Stimulated activated CD4-positive, alpha-beta T cell treated with anti-CD3 and anti-CD28 coated beads, Interleukin-2, amount 100 ng/mL, for 24 hours (primary cell): ENCODE data around the gene PLCB1.
"Not testable (repeated sequence)": the region's sequence is repeated elsewhere in the genome, so short reads cannot be mapped to it uniquely, and the experiment has no call there.

Experiments
- DNase-seq, 2 donors: peaks; one replicate each; pipeline ENCODE4 v3.0.0-alpha.2; 2020

The PLCB1 gene

DNA sequence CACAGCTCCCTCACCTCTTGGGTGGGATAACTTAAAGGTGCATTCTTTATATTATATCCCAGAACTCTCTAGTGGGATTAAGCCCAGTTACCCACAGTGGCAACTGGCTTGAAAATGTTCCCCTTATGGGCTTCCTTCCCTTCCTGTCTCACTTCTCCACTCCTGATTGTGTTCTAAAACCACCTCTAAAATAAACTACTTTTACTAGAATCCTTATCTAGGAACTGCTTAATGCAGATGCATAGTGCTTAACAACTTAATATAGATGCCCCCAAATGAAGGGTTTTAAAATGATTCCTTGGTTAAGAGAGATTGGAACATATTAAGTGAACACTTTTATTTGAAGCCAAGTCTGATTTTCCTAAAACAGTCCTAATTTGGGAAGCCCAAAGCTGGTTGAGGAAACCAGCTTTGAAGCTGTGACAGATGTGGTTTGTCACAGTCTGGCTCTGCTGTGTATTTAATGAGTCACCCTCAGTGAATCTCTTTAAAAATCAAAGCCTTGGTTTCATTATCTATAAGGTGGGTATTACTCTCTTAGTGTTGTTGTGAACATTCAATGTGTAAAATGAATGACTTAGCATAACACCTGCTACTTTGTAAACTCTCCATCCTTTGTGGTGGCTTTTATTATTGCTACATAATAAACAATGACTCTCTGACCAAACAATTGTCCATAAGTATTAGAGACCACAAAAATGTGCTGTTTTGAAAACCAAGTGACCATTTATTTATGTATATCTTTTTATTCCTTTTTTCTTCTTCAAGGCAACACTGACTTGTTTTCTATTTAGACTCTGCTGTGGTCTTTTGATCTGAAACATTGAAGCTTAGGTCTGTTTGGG is 24.4 kb downstream of the PLCB1 start:
- DNase-seq = no peak

DNA sequence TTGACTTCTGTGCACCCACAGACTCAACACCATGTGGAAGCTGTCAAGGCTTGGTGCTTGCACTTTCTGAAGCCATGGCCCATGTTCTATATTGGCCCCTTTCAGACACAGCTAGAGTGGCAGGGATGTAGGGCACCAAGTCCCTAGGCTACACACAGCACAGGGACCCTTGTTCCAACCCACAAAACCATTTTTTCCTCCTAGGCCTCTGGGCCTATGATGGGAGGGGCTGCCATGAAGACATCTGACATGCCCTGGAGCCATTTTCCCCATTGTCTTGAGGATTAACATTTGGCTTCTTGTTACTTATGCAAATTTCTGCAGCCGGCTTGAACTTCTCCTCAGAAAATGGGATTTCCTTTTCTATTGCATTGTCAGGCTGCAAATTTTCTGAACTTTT is 27.2 kb downstream of the PLCB1 start:
- DNase-seq = not testable (repeated sequence)

DNA sequence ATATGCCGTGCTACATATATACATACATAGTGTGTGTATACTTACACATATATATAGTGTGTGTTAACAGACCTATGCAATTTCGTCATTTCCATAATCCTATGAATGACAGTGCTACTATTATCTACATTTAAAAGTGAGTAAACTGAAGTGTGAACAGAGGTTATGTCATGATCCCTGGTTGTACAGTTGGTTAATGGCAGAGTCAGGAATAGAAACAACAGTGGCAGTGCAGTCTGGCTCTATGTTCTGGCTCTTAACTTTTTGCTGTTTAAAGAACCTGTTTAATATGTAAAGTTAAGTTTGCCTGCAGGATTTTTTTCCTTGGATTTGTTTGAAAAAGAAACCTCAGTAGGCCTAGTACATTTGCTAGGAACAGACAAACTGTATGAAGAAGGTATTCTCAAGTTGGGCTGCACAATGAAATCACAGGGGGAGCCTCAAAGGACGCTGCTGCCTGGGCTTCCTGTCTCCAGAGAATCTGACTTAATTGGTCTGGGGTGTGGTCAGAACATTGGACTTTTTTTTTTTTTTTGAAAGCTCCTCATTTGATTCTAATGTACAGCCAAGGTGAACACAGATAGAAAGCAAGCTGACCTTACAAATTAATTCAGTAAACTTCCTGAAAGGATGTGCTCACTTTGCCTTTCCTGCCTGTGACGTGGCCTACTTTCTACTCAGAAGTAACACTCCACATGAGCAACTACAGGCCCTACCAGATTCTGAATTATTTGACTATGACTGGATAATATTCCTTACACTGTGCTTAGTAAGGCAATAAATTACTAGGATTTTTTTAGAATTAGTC is 29.4 kb downstream of the PLCB1 start:
- no peak for DNase-seq

DNA sequence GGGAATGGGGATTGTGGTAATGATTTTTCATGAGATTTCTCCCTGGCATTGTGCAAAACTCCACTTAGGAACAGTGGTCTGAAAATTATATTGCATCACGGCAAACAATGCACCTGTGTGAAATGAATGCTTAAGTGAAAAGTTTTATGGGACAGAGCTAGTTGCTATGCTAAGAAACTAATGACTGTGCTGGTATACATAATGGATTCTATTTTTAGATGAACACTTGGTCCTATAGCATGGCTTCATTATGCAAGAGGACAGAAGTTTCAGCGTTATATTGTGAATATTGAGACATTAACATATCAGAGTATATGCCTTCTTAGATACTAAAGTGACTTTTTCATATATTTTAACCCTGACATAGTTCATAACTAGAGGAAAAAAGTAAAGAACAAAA is 30.5 kb downstream of the PLCB1 start:
- DNase-seq = no peak

DNA sequence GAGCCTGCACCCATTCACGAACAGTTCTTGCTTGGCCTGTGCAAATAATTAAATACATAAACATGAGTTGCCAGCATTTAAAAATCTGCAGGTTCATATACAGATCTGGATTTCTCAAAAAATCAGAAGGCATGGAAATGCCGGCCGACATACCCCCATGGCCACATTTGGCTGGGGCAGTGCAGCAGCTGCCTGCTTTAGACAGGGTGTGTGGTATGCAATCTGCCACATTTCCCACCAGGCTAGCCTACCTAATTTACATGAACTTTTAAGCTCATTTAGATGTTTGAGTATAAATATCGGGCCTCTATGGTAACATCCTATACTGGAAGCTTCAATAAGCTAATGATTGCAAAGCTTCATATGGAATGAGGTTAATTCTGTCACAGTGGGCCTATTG is 31.5 kb downstream of the PLCB1 start:
- no peak for DNase-seq

DNA sequence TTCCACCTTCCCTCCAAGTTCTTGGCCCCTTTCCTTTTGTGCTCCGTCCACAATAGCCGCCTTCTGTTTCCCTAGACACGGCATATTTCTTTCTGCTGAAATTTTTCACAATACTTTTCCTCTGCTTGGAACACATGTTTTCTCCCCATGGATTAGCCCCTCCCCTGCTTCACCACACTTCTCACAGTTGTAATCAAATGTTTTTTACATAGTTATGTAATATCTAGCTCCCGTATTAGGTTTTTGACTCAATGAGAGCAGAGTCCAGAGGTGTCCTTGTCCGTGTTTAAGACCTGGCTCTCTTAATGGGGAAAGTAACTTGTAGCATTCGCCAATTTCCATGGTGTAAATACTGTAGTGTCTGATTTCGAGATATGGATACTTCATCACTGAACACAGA is 34.7 kb downstream of the PLCB1 start:
- DNase-seq = no peak

DNA sequence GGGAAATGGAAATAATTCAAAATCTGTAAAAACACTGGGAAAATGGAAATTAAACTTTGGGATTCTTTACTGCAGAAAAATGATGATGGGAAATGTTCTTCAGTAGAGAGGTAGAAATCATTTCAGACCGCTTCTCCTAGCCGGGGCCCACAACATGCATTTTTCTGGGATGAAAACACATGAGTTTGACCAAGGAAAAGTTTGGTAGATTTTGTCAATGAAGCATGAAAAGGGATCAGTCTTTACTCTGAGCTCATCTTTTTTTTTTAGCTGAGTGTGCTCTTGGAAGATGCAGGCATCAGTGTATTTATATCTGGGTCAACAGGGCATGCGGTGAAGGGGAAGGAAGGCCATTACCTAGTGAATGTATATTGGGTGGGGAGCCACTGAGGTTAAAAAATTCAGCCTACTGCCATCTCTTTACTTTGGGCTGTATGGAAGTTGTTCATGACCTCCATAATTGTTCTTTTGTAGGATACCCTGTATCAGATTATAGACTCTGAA is 36.8 kb downstream of the PLCB1 start:
- no peak for DNase-seq

DNA sequence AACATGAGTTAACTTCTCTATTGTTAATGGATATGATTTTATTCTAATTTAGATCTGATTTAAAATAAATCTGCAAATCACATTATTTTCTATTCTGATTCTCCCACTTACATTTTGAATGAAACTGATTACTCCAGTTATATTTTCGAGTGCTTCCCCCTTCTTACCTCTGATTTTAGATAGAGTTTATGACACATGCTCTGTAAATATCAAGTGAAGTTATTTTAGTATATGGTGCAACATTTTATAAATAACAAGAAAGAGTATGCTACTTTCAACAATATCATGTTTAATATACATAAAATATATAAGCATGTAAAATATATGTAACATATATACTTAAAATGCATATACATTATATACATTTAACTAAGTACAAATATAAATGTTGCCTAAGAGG is 38.9 kb downstream of the PLCB1 start:
- no peak for DNase-seq

DNA sequence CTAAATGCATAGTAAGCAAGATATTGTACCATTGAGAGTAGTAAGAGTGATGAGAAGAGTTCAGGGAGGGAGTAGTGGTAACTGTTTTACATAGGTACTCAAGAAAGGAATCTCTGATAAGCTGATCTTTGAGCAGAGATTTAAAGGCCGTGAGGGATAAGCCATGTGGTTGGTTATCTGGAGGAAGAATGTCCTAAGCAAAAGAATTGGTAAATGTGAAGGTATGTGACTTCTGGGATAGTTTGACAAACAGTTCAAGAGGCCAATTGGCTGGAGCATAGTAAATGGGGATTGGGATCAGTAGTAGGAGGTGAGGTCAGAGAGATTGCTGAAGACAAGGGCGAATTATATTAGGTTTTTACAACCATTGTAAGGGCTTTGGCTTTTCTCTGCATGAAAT is 40.1 kb downstream of the PLCB1 start:
- no peak for DNase-seq

DNA sequence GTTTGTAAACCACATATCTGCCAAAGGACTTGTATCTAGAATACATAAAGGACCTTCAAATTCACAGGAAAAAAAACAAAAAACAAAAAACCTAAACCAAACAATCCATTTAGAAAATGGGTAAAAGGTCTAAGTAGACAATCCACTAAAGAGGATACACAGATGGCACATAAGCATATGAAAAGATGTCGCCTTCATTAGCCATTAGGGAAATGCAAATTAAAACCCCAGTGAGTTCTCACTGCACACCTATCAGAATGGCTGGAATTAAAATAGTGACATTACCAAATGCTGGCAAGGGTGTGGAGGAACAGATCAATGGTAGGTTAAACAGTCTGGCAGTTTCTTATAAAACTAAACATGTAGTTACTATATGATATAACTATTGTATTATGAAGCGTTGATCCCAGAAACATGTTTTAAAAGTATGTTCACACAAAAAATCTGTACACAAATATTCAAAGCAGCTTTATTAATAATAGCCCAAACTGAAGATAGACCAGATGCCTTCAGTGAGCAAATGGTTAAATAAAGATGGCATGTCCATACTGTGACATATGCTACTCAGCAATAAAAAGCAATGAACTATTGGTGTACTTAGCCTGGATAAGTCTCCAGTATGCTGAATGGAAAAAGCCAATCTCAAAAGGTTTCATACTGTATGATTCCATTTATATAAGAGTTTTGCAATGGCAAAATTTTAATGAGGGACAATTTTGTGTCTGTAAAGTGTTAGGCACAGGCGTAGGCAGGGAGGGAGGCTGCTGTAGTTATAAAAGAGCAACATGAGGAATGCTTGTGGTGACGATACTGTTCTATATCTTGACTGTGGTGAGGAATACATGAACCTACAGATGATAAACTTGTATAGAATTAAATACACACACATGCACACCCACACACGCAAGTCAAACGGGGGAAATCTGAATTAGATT is 43.9 kb downstream of the PLCB1 start:
- DNase-seq = no peak

DNA sequence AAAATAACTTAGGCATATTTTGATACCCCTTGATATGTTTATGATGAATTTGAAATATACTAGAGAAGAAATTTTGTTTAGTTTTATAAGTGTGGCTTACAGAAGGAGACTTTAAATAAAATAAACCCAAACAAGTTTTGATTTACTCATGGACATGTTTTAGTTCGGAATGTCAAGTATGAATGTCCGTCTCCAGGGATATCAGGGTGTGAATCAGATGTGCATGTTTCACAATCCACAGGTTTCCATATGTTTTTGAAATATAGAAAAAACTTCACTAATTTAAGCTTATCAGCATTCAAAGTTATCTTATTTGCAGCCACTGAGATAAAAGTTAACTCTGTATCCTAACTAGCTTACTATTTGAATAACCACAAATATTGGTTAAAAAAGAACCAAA is 51.5 kb downstream of the PLCB1 start:
- no peak for DNase-seq

DNA sequence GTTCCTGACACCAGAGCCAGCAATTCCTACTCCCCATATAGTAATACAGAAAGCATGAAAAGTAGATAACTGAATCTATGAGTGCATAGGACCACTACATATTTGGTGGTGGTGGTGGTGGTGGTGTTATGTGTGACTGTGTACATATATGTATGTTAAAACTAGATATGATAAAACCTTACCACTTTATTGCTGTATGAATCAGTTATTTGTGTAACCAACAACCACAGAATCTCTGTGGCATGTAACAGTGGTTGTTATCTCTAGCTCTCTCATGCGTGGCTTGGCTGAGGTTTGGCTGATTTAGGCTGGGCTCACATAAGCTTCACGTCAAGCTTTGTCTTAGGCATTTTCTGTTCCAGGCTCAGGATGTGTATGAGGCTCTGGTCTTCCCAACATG is 55.7 kb downstream of the PLCB1 start:
- DNase-seq = no peak

DNA sequence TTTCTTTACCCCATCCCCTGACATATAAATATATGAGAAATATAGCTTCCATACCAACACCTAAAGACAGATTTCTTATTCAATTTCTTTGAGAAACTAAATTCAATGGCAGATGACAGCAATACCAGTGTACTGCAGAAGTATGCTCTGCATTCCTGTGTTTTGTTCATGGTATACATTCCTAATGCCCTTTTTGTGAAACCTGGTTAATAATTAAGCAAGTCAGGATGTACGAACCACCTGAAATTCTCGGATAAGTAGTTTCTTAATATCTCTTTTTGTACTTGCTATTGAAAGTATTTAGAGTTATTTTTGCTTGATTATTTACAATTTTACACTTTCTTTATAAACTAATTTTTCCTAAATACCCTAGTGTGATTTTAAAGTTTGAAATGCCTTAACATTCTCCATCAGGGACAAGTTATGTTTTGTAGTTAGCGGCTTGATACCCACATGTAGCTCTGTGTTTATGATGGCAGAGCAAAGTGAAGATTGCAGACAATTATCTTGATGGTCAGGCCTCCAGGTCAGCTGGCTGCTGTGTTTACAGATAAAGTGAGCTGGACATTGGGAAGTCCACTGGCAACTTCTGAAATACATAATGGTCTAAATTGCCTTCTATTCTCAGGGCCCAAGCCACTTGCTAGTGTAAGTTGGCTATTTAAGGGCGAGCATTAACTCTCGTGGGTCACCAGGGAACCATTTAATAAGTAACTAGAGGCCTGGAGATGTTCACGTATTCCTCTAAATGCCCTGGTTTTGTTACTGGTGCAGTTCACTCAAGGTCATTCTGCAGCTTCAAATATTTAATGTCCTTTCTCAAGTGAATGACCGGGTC is 58.2 kb downstream of the PLCB1 start:
- no peak for DNase-seq

DNA sequence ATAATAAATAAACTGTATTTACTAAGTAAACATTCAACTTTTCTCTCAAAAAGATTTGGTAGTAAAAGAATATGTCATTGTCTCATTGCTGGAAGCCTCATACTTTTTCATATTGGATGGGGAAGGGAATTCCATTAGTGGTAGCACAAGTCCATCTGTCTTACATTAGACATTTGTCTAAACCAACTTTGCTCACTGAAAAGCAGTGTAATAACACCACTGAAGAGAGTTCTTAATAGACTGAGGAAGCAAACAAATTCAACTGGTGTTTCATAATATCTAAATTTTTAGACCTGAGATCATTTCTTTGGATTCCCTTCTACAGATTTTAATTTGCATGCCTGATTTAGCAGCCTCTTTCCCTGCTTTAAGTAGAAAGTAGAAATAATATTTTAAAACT is 62.7 kb downstream of the PLCB1 start:
- DNase-seq = no peak

DNA sequence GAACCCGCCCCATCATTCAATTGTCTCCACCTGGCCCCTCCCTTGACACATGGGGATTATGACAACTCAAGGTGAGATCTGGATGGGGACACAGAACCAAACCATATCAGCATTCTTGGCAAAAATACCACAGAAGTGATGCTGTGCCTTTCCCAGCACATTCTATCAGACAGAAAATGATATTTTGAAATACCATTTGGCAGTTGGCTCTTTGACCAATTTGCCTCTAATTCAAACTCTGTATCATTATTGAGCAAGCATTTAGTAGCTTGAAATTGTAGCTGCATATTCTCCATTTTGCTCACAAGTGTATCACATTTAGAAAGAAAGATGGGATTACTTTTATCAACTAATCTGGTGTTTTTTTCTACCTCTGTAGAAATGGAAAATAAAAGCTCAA is 64.0 kb downstream of the PLCB1 start:
- DNase-seq = no peak

DNA sequence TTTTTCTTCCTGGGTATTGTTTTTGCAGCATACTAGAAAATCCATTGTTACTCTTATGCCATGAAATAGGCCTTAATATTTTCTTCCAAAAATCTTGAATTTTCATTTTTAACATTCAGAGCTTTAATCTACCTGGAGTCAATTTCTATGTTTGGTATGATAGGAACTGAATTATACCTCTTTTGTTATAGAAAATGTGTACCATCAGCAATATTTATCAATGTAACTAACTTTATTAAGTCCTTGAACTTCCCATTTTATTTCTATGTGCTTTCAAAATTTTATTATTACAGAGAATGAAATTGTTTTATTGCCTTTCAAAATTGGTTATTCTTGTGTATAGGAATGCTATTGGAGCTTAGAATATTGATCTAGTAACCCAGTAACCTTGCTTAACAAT is 68.2 kb downstream of the PLCB1 start:
- no peak for DNase-seq

DNA sequence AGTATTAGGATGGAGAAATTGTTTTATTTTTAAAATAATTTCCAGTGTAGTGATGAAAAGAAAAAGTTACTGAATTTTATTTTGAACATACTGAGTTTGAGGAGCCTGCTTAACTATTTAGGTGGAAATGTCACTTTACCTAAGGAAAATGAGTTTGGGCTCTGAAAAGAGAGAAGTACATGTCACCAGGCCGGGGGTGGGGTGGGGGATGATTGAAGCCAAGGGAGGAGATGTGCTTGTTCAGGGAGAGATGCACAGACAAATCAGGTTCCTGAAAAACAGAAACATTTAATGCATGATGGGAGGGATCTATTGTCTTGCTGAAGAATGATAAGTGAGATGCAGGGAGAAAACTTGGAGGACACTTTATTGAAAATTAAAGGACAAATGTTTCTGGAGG is 71.3 kb downstream of the PLCB1 start:
- no peak for DNase-seq

DNA sequence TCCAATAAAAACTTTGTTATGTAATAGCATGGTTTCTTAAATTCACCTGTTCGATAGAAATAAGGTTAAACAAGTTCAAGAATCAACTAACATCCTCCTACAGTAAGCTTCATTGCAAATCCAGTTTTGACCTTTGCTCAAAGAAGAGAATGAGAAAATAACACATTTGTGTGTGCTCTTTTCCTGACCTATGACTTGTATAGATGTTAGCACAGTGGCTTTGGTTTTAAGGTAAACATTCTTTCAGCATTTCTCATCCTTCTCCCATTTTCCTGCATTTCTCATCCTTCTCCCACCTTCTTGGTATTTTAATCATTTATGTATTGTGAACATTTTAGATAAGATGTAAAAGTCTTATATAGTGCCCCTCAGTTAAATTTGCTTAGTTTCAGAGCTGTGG is 73.9 kb downstream of the PLCB1 start:
- no peak for DNase-seq

DNA sequence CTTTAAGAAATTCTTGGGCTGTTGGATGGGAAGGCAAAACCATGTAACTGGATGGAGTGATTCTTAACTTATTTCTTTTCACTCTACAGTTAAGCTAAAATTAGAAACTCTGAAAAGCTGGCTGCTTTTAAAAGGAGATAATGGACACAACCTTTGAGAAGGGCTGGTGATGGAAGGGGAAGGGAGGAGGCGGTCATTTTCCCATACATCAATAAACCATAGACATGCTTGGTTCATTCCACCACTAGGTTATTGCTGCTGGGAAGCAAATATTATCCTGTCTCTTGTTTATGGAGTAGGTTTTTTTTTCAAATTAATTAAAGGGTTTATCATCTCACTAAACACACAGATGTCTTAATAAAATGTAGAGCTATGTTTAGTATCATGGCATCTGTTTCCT is 76.2 kb downstream of the PLCB1 start:
- DNase-seq = no peak

DNA sequence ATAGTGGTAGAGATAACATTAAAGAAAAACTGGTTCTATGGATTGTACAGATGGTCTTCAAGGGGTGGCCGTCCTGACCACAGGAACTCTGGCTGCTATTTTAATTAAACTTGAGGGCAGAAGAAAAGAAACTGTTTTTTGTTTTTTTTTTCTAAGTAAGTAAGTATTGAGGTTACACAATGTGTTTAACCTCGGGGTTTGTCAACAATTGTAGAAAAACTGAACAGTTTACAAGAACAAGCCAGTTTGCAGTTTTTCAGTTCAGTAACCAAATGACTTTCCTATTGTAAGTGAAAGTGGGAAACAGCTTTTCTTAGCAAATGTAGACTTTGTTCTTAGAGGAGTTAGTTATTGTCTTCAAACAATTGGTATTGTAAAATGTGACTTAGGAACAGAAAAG is 77.0 kb downstream of the PLCB1 start:
- DNase-seq = no peak

DNA sequence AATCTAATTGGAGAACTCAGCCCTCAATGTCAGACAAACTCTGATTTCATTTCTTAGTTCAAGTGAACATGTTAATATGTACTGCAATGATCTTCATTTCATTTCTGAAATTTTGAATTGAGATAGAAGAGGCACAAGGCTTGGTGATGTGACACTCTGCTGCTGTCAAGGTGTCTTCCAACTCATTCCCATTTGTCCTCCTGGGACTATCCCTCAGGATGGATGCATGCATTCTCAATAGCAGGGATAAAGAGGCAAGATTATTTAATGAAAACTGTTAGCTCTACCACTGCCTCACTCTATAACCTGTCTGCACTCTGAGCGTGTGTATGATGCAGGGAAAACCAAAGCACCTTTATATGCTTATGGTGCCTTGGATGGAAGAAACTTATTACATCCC is 78.7 kb downstream of the PLCB1 start:
- no peak for DNase-seq

DNA sequence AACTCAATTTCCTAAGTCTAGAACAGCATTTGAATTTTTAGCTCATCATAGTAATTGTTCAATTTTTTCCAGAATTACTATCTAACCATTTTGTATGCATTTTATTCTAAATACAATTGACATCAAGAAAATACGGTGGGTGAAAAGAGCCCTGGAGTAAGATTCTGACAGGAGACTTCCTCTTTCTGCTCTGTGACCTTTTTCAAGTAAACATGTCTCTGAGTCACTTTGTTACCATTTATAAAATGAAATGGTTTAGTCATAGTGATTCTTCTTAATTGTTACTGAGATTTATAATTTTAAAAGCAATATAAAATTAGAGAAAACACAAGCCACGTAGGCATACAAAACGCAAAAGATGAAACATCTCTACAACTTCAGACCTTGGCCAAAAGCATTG is 80.2 kb downstream of the PLCB1 start:
- DNase-seq = no peak
